ENCODE data around the gene ANXA11.
"Not testable (repeated sequence)": the region's sequence is repeated elsewhere in the genome, so short reads cannot be mapped to it uniquely, and the experiment has no call there.

Gene ANXA11

DNA sequence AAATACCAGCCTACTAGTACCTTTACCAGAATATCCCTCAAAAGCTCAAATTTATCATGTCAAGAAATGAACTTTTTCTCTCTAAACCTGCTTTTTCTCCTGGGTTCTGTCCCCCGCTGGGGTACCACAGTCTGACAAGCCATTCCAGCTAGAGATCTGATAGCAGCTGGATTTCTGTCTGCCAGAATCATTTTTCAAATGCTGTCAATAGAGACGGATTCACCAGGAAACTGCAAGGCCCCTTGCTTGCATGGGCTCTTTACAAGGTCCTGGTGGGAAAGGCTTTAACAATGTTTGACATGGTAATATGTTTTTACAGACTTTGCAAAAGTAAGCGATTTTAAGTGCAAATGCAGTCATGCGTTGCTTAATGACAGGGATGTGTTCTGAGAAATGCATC, 4.9 kb upstream of the ANXA11 start:
- no peak for DNase-seq (ENCODE audit: low read depth, low spot score)

GRCh38 chr10:80207768-80208370, 2.5 kb upstream of the ANXA11 start:
- no peak for DNase-seq (ENCODE audit: low read depth, low spot score)

- DNase-seq (ENCODE audit: low read depth, low spot score): no peak
Observed at GRCh38 chr10:80206277-80206655, 929 bp upstream of the ANXA11 start.

DNA sequence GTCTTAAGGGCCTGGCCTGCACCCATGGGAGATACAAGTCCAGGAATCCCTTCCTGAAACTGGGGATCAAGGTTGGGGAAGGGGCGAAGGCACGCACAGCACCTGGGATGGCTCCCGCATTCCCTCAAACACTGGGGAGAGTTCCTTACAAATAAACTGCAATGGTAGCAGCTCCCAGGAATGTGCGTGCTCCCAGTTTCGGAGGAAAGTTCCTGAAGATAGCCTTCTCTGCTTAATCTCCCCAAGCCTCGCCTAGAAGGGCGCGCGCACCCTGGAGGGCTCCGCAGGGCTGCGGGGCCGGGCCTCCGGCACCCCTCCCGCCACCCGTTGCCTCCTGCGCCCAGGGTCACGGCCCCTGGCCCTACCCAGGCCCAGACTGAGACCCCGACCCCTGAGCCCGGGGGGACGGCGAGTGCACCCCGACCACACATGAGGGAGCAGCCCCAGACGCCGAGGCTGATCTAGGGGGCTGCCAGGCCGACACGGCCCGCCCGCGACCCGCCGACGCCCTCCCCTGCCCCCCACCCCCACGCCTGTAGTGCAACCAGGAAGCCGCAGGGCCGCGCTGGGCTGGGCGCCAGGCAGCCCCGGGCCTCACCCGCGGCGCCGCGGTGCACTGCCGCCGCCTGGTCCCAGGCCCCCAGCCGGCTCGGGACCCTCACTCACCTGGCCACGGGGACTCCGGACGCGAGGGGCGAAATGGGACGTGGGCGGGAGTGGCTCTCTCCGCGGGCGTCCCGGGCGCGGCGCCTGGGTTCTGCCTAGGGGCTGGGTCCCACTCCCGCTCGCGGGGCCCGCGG, 460 bp downstream of the ANXA11 start:
- no peak for DNase-seq (ENCODE audit: low read depth, low spot score)

DNA sequence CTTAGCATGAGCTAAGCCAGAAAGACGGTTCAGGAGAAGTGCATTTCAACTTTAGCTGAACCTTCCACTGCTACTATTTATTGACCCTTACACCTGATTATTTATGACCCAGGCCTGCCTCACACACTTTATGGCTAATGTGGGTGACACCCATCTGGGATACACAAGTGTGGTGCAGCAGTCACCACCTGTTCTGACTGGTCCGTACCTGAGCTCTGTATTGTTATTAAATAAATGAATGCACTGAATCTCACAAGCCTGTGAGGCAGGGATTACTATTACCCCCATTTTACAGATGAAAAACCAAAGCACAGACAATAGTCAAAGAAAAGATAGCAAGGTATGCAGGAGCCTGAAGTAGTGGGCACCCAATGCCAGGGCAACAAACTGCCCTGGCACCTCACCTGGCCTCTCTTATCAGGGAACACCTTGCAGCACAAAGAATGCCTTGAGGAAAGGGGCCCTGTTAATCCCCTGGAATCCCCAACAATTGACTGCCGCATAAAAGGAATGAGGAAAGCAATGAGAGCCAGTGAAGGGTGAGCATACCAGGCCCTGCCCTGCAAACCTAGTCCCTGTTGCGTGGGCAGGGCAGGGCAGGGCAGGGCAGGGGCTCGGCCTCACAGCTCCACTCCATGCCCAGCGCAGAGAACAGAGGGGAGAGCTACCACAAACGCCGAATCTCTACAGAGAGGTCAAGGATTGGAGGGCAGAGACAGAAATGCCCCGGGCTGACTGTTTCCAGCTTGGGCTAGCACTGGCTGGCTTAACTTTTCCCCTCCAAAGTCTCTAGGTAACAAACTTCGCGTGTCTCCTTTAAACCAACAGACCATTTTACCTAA, 1.3 kb downstream of the ANXA11 start:
- DNase-seq (ENCODE audit: low read depth, low spot score): no peak

- no peak for DNase-seq (ENCODE audit: low read depth, low spot score)
Observed at GRCh38 chr10:80202934-80203834, 2.2 kb downstream of the ANXA11 start.

DNA sequence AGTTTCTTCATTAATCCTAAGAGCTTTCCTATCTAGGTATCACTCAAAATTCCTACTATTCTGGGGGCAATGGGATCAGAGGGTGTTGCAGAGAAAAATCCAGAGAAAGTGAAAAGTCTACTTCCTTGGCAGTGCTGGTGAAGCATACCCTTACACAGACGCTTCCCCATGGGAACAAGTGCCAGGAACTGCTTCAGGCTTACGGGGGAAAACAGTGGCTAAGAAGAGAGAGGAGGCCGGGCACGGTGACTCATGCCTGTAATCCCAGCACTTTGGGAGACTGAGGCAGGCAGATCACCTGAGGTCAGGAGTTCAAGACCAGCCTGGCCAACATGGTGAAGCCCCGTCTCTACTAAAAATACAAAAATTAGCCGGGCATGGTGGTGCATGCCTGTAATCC, 2.8 kb downstream of the ANXA11 start:
- DNase-seq (ENCODE audit: low read depth, low spot score): not testable (repeated sequence)

GRCh38 chr10:80201608-80202141, 3.7 kb downstream of the ANXA11 start:
- DNase-seq (ENCODE audit: low read depth, low spot score): no peak

GRCh38 chr10:80200687-80201086, 4.7 kb downstream of the ANXA11 start:
- no peak for DNase-seq (ENCODE audit: low read depth, low spot score)

DNA sequence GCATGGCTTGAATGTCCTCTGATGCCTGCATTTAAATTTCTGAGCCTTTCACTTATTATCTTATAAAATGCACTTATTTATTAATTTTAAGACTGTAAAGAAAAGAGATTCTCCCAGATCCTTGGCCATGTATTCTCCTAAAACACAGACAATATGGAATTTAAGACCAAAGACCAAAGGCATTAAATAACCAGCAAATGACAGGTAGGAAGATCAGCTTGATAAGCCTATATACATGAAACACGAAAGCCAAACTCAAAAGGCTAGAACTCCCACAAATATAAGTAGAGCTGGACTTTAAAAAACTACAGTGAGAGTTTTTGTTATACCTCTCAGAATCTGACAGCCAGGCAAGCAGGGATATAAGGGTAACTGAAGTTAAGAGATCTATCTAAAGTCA, 5.1 kb downstream of the ANXA11 start:
- no peak for DNase-seq (ENCODE audit: low read depth, low spot score)

GRCh38 chr10:80199828-80200227, 5.5 kb downstream of the ANXA11 start:
- no peak for DNase-seq (ENCODE audit: low read depth, low spot score)

GRCh38 chr10:80197972-80198916, 7.1 kb downstream of the ANXA11 start:
- no peak for DNase-seq (ENCODE audit: low read depth, low spot score)

DNA sequence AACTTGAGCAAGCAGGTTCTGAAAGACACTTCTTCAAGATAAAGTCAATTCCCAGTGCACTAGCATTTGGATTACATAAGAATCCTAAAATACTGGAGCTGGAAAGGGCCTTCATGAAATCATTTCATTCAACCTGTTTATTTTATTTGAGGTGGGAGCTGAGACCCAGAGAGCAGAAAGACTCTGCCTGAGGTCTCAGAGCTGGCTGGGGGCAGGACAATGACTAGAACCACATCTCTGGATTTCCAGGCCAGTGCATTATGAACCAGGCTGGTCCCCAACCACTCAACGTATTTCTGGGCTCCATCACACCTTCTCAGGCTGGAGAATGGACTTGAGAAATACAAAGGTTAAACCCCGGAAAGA, 8.4 kb downstream of the ANXA11 start:
- DNase-seq (ENCODE audit: low read depth, low spot score): no peak

- no peak for DNase-seq (ENCODE audit: low read depth, low spot score)
Observed at GRCh38 chr10:80196270-80196949, 8.9 kb downstream of the ANXA11 start.

DNA sequence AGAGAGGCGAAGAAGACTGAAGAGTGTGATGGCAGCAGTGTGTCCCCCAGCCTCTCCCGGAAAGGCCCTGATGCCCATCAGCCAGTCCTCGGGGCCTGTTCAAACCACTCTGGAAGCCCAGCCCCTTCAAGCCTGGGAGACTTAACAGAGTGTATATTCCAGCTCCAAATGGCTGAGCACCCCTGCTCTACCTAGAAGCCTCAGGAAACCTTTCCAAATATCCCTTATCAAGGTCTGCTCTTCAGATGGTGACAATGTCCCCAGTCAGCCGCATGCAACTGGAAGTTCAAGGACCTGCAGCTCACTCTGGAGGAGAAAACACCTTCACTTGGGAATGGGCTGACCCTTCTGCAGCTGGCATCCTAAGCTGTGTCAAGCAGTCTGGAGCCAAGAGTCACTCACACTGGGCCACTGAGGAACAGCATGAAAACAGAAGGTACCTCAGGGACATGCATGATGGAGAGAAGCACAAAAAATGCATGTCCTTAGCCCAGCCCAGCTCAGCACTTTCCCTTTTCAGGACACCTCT, 10.2 kb downstream of the ANXA11 start:
- DNase-seq (ENCODE audit: low read depth, low spot score): no peak

DNA sequence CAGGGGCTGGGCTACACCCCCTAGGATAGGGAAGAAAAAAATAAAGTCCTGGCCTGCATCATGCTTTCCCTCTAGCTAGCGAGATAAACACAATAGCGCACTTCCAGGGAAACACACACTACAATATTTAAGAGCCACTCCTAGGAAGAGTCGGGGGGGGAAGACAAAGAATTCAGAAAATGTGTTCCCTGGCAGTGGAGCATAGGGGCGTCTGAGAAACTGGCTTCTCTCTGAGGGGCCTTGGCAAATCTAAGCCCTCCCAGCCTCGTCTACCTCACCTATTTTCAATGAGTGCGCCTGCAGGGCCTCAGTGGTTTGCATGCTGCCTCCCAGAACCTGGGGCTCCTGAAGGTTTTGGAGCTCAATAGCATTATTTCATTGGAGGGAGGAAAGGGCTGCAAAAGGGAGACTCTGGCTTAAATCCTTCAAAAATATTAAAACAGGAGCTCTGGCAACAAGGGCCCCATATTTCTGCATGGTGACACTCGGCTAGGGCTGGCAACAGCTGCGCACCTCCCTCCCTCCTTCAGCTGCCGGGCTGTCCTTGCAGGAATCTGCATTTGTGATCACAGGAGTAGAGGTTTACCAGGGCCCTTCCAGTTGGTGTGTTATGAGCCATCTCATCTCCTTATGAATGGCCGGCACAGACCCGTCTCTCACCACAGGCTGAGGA, 10.8 kb downstream of the ANXA11 start:
- no peak for DNase-seq (ENCODE audit: low read depth, low spot score)

- no peak for DNase-seq (ENCODE audit: low read depth, low spot score)
Observed at GRCh38 chr10:80192553-80192952, 12.8 kb downstream of the ANXA11 start.

- DNase-seq (ENCODE audit: low read depth, low spot score): no peak
Observed at GRCh38 chr10:80191589-80192270, 13.6 kb downstream of the ANXA11 start.
